DOHH2 (cell line): ENCODE results near the gene UEVLD.

Source experiments
- CTCF ChIP-seq: fragments of 200-600 bp; sonication (generic); IDR thresholded peaks from one replicate; pipeline ENCODE4 v1.5.1; 2014; ENCODE audit warnings: antibody characterized with exemption, mild to moderate bottlenecking, low read depth, low read length; ENCODE audit not compliant: poor library complexity, severe bottlenecking
- EZH2phosphoT487 ChIP-seq: fragments of 200-600 bp; sonication (generic); IDR thresholded peaks from 2 replicates; pipeline ENCODE4 v1.6.1; 2017; ENCODE audit warnings: borderline replicate concordance, mild to moderate bottlenecking, antibody characterized with exemption, low read length, moderate library complexity, mixed read lengths

DNA sequence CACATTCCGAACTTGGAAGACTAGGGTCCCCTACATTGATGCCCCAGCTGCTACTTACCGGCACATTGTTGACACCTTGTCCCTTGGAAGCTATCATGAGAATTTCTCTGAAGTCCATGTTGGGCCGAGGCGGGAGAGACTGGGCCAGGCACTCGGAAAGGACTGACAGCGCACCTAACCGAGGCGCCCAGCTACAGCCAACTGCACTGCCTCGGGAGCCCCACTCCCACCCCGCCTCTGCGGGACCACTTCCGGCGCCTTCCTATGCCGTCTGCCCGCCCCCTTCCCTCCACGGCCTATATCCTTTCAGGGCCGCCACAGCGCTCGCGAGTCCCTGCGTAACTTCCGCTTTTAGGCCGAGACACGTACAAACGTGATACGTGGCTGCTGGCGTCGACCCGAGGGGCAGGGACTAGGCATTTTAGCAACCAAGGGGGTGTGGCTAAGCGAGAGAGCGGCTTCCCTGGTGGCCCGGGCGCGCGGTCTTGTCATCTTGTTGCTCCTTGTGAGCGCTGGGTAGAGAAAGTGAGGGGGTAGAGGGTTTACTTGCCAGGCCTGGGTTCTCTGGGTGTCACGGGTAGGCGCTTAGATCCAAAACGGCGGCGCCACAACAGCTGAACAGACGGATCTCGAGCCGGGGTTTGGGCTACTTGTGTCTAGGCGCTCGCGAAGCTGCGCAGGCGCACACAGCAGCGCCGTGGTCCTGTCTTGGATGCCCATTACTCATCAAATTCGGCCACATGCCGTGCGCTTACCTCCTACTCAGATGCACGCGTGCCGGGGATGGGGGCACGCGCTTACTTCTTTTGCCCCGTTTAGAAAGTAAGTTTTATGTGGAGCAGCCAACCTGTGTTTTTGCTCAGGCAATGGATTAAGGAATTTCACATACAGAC, 45.9 kb upstream of the UEVLD start, which contains the start of gene SPTY2D1:
- TF ChIP-seq CTCF (no peak), EZH2phosphoT487 (no peak)
